ENCODE data around the gene HNMT.

- TF ChIP-seq EZH2 (IDR thresholded peaks at IDR 0.05) (no peak), POLR2AphosphoS5 (IDR thresholded peaks at IDR 0.05; ENCODE audit: borderline replicate concordance, low read depth, low read length) (no peak), FOXP2 (optimal IDR thresholded peaks at IDR 0.05; ENCODE audit: control extremely low read depth, extremely low read length, insufficient read depth) (no peak)
Observed at GRCh38 chr2:138026111-138027020, 62.1 kb downstream of the HNMT start.
